GM23248 (cell line): ENCODE measurements around the gene NTF3.

Source experiments
- EZH2 ChIP-seq: fragments of 200-600 bp; sonication (generic); IDR thresholded peaks from 2 replicates; pipeline ENCODE4 v1.6.1; 2018; ENCODE audit warnings: antibody characterized with exemption, mild to moderate bottlenecking; ENCODE audit not compliant: insufficient read depth, poor library complexity, severe bottlenecking
- EZH2phosphoT487 ChIP-seq: fragments of 200-600 bp; sonication (generic); IDR thresholded peaks from 2 replicates; pipeline ENCODE4 v1.6.1; 2018; ENCODE audit warnings: antibody characterized with exemption, moderate library complexity, mild to moderate bottlenecking, low read depth; ENCODE audit not compliant: insufficient read depth

DNA sequence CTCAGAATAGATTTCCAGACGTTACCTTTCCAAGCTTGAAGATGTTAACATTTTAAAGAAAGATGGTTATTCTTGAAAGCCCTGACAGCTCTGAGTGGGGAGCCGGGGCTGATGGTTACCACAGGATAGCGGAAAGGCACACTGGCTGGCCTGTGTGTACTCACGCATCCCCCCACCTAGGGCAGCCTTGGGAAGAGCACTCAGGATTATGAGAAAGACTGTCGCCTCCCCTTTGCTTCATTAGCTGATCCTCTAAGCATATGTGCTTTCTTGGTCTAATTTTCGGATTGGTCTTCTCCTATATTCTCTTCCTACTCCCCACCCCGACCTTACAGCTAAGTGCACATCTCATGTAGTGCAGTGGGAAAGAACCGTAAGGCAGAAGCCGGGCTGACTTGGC lies 20.7 kb downstream of the NTF3 start:
- no peak for TF ChIP-seq EZH2
- no peak for TF ChIP-seq EZH2phosphoT487
